NCI-H128 (cell line): ENCODE results near the gene RALB.
"Not testable (repeated sequence)": the region's sequence is repeated elsewhere in the genome, so short reads cannot be mapped to it uniquely, and the experiment has no call there.

ENCODE experiments used
- DNase-seq: peaks from one replicate; lab custom pipeline; 2025; ENCODE audit not compliant: unreplicated experiment; lab: John Stamatoyannopoulos, UW

RALB gene

GRCh38 chr2:120313695-120314615 is 61.3 kb downstream of the RALB start:
- no peak for DNase-seq

DNA sequence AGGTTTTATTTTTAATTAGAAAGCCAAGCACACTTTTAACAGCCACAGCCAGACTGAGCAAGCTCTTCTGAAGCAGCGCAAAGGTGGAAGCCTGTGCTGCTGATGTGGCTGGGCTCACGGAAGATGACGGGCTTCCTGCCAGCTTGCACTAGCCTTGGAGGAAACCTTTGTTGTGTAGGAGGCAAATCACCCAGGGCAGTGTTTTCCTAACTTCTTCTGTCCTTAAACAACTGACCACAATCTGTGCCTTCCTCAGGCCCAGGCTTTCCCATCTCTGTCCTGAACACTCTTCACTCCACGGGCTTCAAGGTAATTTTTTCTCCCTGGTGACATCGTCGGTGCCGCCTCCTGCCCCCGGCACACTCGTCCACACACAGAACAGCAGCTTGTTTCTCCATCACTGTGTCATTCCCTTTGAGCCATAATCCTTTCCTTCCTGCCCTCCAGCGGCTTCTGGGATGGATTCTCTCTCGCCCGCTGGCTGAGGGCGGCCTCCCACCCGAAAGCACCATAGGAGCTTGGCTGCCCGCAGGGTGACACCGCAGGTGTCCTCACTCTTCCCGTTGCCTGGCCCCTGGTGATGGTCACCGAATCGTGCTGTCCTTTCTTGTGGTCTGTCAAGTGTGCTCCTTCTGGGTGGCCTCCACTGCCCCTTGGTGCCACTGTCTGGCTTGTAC is 62.2 kb downstream of the RALB start:
- DNase-seq: no peak

DNA sequence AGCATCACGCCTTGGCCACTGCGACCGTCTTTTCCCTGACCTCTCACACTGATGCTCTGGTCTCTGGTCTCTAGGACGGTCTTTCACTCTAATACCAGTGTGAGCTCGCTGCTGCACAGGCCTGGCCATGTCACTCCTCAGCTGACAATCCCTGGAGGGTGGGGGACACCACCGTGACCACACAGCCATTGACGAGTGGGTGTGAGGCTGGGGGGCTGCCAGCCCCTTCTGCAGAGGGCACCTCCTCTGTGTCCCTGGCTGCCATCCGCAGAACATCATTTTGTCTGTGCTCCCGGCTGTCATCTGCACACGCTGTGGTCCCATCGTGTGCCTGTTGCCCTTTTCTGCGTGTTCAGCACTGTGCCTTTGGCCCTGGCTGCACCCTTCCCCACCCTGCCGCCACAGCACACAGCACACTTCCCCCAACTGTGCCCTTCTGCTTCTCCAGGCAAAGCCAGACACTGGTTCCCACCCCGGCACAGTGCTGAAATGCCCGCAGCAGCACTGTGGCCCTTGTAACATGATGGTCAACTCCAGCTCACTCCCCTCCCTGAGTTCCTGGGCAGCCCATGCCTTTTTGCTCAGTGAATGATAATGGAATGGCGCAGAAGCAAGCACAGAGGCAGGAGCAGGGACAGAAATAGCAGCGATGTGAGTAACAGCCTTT is 62.8 kb downstream of the RALB start:
- no peak for DNase-seq

DNA sequence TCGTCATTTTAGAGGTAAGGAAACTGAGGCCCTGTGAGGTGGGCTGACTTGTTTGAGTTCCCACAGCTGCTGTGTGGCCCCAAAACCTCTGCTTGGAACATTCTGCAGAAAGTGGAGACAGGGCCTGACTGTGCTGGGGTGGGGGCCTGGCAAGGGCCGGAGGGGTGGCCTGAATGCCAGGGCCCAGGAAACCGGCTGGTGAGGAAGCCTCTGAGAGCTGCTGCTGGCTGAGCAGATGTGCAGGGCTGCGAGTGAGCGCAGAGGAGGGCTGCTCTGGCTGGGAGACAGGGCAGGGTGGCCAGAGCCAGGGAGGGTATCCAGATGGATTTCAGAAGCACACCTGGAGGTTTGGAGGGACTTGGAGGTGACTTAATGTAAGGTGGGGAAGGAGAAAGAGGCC is 63.4 kb downstream of the RALB start:
- no peak for DNase-seq

- DNase-seq: no peak
Observed at GRCh38 chr2:120316528-120317179, 64.0 kb downstream of the RALB start.

DNA sequence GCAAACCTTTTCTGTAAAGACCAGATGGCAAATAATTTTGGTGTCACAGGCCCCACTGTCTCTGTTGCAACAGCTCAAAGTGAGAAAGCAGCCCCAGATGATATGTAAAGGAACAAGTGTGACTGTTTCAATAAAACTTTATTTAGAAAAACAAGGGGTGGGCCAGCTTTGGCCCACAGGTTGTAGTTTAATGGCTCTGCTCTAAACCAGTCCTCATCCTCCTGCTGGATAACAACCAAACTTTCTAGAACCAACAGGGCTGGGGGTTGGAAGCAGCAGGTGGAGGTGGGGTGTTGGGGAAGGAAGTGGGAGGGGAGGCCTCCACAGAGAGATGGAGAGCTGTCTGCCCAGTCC is 64.5 kb downstream of the RALB start:
- DNase-seq: no peak

DNA sequence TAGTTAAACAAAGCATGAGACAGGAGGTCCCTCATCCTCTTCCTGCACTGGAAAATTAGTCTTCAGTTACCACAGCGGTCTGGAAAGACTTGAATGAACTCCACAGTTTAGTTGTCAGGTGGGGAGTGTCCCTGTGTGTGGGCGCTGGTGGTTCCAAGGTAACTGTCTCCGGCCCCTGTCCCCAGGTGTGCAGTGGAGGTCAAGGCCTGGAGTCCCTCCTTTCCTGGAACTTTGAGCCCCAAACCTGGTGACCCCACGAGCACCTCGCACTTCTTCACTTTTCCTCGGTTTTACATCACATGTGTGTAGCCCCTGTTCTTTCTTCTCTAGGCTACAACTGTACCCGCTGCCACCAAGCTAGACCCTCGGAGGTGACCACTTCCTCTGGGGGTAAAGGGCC is 65.3 kb downstream of the RALB start:
- no peak for DNase-seq

DNA sequence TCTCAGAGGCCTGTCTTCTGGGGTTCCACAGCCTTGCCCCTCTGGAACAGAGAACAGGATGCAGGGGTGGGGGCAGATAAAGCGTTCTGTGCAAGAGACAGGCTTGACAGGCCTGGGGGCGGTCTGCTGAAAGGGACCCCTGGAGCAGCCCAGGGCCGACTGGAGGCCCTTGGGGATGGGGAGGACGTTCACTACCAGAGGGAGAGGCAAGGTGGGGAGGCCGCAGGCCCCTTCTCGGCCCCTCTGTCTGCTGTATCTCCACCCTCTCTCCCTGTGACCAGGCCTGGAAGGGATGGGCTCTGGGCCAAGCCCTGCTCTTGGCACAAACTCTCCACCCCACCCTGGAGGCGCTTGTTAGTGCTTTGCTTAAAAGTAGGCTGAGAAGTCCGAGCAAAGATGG is 66.0 kb downstream of the RALB start:
- DNase-seq: no peak

DNA sequence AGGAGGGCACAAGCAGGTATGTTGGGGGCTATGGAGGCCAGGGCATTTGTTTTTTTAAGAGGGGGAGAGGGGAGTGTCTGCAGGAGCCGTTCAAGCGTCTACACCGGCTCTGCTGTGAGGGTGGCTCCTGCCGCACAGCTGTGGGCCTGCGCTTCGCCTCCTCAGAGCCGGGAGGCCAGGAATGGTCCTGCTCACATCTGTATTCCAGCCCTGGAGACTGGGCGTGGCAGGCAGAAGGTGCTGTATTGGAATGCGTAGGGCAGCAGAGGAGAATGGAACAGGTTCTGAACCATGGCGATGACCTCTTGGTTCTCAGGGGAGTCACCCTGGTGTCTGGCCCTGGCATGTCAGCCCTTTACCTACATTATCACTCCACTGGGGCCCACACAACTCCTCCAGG is 66.5 kb downstream of the RALB start:
- no peak for DNase-seq

DNA sequence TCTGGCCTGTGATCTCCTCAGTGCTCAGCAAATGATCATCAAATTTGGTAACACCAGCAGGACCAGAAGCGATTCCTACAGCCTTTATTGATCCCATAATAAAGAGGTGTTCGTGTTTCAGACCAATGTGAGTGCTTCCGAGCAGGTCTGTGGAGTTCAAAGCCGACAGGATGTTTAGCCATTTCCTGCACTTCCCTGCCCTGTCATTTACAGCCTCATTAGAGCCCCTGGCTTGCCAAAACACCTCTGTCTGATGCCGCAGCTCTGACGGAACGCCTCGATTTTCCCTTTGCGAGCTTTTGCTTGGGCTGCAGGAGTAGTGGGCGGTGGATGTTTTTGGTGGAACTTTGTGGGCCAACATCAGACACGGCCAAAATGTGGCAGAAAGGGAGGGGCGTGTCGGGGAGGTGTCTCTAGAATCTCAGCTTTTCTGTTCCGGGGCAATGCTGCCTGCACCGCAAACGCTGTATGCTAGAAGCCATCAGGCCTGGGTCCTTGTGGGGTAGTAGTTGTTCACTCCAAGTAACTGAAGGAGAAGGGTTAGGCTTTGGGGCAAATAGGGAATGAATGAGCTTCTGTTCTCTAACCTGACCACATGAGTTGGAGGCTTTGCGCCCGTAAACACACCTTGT is 67.2 kb downstream of the RALB start:
- no peak for DNase-seq

DNA sequence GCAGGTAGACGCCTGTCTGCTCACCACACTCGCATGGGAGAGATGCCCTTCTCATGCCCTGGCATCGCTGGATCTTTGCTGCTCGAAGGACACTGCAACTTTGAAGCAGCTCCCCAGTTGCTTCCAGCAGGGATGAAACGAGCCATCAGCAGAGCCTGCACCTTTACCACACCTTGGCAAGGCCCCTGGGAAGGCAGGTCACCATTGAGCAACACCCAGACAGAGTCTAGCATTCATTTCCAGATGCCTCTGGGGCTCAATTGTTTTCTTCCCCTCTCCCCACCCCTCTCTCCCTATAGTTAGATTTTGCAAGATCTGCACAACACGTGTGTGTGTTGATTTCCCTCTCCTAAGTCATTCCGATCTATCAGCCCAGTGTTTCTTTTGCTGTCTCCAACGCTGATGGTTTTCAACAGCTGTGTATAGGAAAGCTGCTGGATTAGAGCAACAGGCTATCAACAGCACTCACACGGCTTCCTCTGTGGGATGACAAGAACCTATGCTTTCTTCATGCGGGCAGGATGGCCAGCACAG is 67.7 kb downstream of the RALB start:
- DNase-seq: no peak

GRCh38 chr2:120320887-120321556 is 68.4 kb downstream of the RALB start:
- DNase-seq: not testable (repeated sequence)

- DNase-seq: no peak
Observed at GRCh38 chr2:120321721-120322284, 69.2 kb downstream of the RALB start.

DNA sequence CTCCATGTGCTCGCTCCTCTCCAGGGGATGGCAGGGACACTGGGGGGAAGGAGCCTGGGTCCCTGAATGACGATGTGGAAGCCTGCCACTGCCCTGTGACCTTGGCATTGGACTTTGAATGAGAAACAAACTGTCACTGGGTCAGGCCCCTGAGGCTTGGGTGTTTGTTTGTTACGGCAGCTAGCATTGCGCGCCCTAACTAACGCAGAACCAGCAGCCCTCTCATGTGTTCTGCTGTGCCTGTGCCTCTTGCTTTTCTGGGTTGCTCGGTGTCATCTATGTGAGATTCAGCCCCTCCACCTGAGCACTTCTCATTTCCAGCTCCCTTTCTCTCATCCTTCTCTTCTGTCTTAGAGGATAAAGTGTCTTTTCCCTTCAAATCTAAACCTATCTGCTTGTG is 69.7 kb downstream of the RALB start:
- no peak for DNase-seq

- DNase-seq: no peak
Observed at GRCh38 chr2:120323214-120323613, 70.6 kb downstream of the RALB start.

DNA sequence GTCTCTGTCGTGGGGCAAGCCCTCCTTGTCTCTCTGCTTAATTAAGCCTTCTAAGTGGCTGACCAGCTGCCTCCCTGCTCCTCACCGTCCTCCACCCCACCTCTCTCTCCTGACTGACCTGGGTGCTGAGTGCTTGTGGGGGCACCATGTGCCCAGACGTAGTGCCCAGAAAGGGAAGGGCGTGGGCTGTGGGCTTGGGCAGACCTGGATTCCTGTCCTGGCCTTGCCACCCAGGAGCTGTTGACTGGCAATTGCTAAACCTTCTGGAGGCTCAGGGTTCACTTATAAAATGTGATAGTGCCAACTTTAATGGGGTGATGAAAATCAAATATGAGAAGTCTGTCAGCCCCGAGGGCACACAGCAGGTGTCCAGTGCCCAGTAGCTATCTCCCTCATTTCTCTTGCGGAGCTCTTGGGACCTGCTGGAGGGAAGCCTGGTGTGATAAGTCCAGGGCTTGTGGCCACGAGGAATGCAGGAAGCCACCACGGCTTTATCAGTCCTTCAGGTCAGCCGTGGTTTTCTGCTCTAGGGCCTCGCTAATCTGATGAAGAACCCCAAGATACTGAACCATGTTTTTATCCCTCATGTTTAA is 71.3 kb downstream of the RALB start:
- DNase-seq: no peak

DNA sequence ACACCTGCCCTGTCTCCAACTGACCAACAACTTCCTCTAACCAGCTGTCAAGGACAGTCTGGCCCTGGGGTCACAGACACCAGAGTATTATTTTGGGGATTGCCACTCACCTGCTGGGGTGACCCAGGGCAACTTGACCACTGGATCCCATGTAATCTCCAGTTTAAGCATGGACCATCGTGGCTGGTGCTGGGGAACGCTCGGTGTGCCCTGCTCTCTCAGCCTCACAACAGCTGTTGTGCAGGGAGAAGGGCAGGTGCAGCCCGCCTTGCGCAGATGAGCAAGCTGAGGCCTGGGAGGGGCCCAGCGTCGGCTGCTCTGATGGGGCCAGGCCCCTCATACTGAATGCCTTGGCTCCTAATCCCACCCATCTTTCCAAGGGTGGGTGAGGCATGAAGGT is 72.3 kb downstream of the RALB start:
- DNase-seq: no peak

- no peak for DNase-seq
Observed at GRCh38 chr2:120326066-120326465, 73.4 kb downstream of the RALB start.
